ENCODE data around the gene FXYD2.

DNA sequence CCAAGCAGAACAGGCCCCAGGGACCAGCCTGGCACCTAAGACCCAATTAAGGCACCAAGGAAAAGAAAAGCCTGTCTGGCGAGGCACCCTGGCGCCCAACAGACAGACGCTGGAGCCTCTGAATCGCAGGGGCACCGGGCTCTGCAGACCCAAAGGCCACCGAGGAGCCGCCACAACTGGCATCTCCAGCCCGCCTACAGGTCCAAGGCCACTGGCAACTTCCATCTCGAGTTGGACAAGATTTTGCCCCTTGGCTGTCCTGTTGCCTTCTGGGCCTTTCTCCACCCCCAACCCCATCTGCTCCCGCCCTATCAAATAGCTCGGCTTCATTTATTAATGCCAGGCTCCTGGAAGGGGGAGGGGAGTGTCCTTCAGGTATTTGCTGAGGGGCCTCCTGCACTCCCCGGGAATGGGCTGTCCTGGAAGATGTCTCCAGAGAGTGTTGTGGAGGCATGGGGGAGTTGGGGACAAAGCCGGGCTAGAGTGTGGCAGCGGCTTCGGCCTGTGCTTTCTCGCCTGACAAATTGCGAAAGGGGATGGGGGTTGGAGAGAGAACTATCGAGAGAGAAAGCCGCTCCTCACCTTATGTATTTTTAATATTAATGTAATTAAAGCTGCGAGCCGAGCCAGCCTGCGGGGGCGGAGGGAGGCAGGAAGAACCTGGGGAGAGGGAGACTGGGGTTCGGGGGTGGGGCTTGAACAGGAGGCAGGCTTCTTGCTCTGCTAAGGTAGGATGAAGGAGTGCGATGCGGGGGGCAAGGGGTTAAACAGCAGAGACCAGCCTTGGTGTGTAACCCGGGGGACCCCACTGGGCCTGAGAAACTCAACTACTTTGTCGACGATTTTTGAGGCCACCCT lies 29.5 kb downstream of the FXYD2 start:
- TF ChIP-seq POLR2A (IDR thresholded peaks at IDR 0.05; ENCODE audit: low read depth, low read length) (no peak), TAF1 (IDR thresholded peaks at IDR 0.05; ENCODE audit: borderline replicate concordance, low read depth, low read length) (no peak), POLR2AphosphoS5 (IDR thresholded peaks at IDR 0.05; ENCODE audit: low read depth, low read length) (no peak)
